GM21423 (cell line): ENCODE data around the gene ZC3H12C.
A peak's percentile ranks its signal among the peaks of the same experiment; 100 is the strongest.
"Not testable (repeated sequence)": the region's sequence is repeated elsewhere in the genome, so short reads cannot be mapped to it uniquely, and the experiment has no call there.

Experiments used
- ATAC-seq: cut with Tn5 transposase; IDR thresholded peaks from one replicate; pipeline ENCODE4 v1.9.1; 2021; ENCODE audit warnings: mild to moderate bottlenecking, moderate library complexity; ENCODE audit not compliant: unreplicated experiment

ZC3H12C gene

GRCh38 chr11:110092515-110093406 lies at the start of gene ZC3H12C:
TSS of gene ZC3H12C (plus strand) at chr11:110093392. CDS start at chr11:110093412, 20 bp downstream.
- peak; percentile 59 for ATAC-seq

GRCh38 chr11:110044226-110044968 lies 48.8 kb upstream of the ZC3H12C start:
- no peak for ATAC-seq

- ATAC-seq, result no peak
Observed at GRCh38 chr11:110046775-110047380, 46.3 kb upstream of the ZC3H12C start.

- no peak for ATAC-seq
Observed at GRCh38 chr11:110049501-110050200, 43.5 kb upstream of the ZC3H12C start.

GRCh38 chr11:110050201-110050506 lies 43.0 kb upstream of the ZC3H12C start:
- ATAC-seq, result no peak

GRCh38 chr11:110053848-110054414 lies 39.3 kb upstream of the ZC3H12C start:
- ATAC-seq, result no peak

GRCh38 chr11:110056956-110057355 lies 36.2 kb upstream of the ZC3H12C start:
- no peak for ATAC-seq

GRCh38 chr11:110059706-110060463 lies 33.3 kb upstream of the ZC3H12C start:
- ATAC-seq, result no peak

- no peak for ATAC-seq
Observed at GRCh38 chr11:110061296-110061695, 31.9 kb upstream of the ZC3H12C start.

GRCh38 chr11:110062247-110062646 lies 30.9 kb upstream of the ZC3H12C start:
- no peak for ATAC-seq

- no peak for ATAC-seq
Observed at GRCh38 chr11:110065189-110065588, 28.0 kb upstream of the ZC3H12C start.

- not testable (repeated sequence) for ATAC-seq
Observed at GRCh38 chr11:110068001-110068400, 25.2 kb upstream of the ZC3H12C start.

- ATAC-seq, result peak; percentile 36
Observed at GRCh38 chr11:110069158-110069737, 23.9 kb upstream of the ZC3H12C start.

GRCh38 chr11:110070176-110070575 lies 23.0 kb upstream of the ZC3H12C start:
- no peak for ATAC-seq

- ATAC-seq, result peak; percentile 59
Observed at GRCh38 chr11:110071197-110071596, 22.0 kb upstream of the ZC3H12C start.

- ATAC-seq, result no peak
Observed at GRCh38 chr11:110072930-110073329, 20.3 kb upstream of the ZC3H12C start.

GRCh38 chr11:110074499-110074898 lies 18.7 kb upstream of the ZC3H12C start:
- no peak for ATAC-seq

GRCh38 chr11:110075105-110075846 lies 17.9 kb upstream of the ZC3H12C start:
- no peak for ATAC-seq

- ATAC-seq, result no peak
Observed at GRCh38 chr11:110075847-110076208, 17.4 kb upstream of the ZC3H12C start.
